GM23338 (cell line): ENCODE measurements around the gene PRMT7. TPM values are rescaled to one million over a fixed set of nuclear protein-coding genes. Genes with fewer than 3 reads are reported as not detected.

Source experiments
- ATAC-seq: fragments of 200-7000 bp; cut with Tn5 transposase; 3 replicates; pipeline ENCODE4 v1.9.1; 2020
- DNase-seq: peaks from one replicate; pipeline ENCODE4 v3.0.0-alpha.2; 2015; ENCODE audit warnings: low spot score
- H2AFZ ChIP-seq: fragments of 200-600 bp; sonication (generic); 2 replicates; pipeline ENCODE4 v1.8.0; 2016; ENCODE audit warnings: antibody characterized with exemption, mild to moderate bottlenecking, moderate library complexity
- H3F3A ChIP-seq: fragments of 200-600 bp; sonication (generic); replicated peaks from 2 replicates; pipeline ENCODE4 v1.8.0; 2017; ENCODE audit warnings: antibody characterized with exemption, mixed run types, low read depth
- H3K27ac ChIP-seq: fragments of 200-600 bp; sonication (generic); 2 replicates; pipeline ENCODE4 v1.6.1; 2016; ENCODE audit warnings: low read depth
- H3K27me3 ChIP-seq: fragments of 200-600 bp; sonication (generic); 2 replicates; pipeline ENCODE4 v1.8.0; 2016; ENCODE audit warnings: mild to moderate bottlenecking, mixed run types, moderate library complexity; ENCODE audit not compliant: insufficient read depth
- H3K36me3 ChIP-seq: fragments of 200-600 bp; sonication (generic); 2 replicates; pipeline ENCODE4 v1.8.0; 2016; ENCODE audit warnings: mild to moderate bottlenecking; ENCODE audit not compliant: insufficient read depth
- H3K4me1 ChIP-seq: fragments of 200-600 bp; sonication (generic); 2 replicates; pipeline ENCODE4 v1.8.0; 2016; ENCODE audit warnings: mild to moderate bottlenecking, moderate library complexity; ENCODE audit not compliant: insufficient read depth
- H3K4me2 ChIP-seq: fragments of 200-600 bp; sonication (generic); 2 replicates; pipeline ENCODE4 v1.7.1; 2017; ENCODE audit warnings: mixed run types
- H3K4me3 ChIP-seq: fragments of 200-600 bp; sonication (generic); 2 replicates; pipeline ENCODE4 v1.6.1; 2016; ENCODE audit warnings: mixed run types
- H3K79me2 ChIP-seq: fragments of 200-600 bp; sonication (generic); replicated peaks from 2 replicates; pipeline ENCODE4 v1.8.0; 2017; ENCODE audit warnings: mild to moderate bottlenecking; ENCODE audit not compliant: insufficient read depth
- H3K9me2 ChIP-seq: fragments of 200-600 bp; sonication (generic); 2 replicates; pipeline ENCODE4 v1.8.0; 2017; ENCODE audit not compliant: insufficient read depth
- H4K20me1 ChIP-seq: fragments of 200-600 bp; sonication (generic); replicated peaks from 2 replicates; pipeline ENCODE4 v1.8.0; 2017; ENCODE audit warnings: mild to moderate bottlenecking; ENCODE audit not compliant: insufficient read depth
- H3K27ac Mint-ChIP-seq: 2 replicates; pipeline ENCODE4 v1.8.0; 2020; ENCODE audit warnings: inconsistent platforms, mild to moderate bottlenecking, moderate library complexity, mixed read lengths
- H3K27me3 Mint-ChIP-seq: 3 replicates; pipeline ENCODE4 v1.8.0; 2022; ENCODE audit warnings: low read depth, mild to moderate bottlenecking, moderate library complexity, mixed read lengths, inconsistent platforms; ENCODE audit not compliant: insufficient read depth, poor library complexity
- H3K36me3 Mint-ChIP-seq: 3 replicates; pipeline ENCODE4 v1.8.0; 2021; ENCODE audit warnings: low read depth, mild to moderate bottlenecking, inconsistent platforms, moderate library complexity, mixed read lengths
- H3K4me1 Mint-ChIP-seq: 3 replicates; pipeline ENCODE4 v1.8.0; 2020; ENCODE audit warnings: mild to moderate bottlenecking, inconsistent platforms, mixed read lengths
- H3K4me3 Mint-ChIP-seq: 3 replicates; pipeline ENCODE4 v1.8.0; 2021; ENCODE audit warnings: moderate library complexity, mild to moderate bottlenecking, inconsistent platforms, mixed read lengths
- H3K9me3 Mint-ChIP-seq: 3 replicates; pipeline ENCODE4 v1.8.0; 2020; ENCODE audit warnings: moderate library complexity, mild to moderate bottlenecking, inconsistent platforms, mixed read lengths
- CREB1 ChIP-seq: fragments of 250-450 bp; sonication (Bioruptor Pico); IDR thresholded peaks from 2 replicates; pipeline ENCODE4 v1.5.0; 2020; ENCODE audit warnings: low read depth, mild to moderate bottlenecking, moderate library complexity
- CTCF ChIP-seq, 2 experiments: fragments of 200-600 bp in 1 of 2; sonication (generic) in 1 of 2; conservative IDR thresholded peaks; 2 replicates each; pipeline versions ENCODE4 v1.5.1 to v1.6.1; 2016 to 2017; ENCODE audit warnings: antibody characterized with exemption in 2 of 2, low read depth in 2 of 2, mild to moderate bottlenecking in 2 of 2, moderate library complexity in 1 of 2
- ETS1 ChIP-seq: IDR thresholded peaks from 2 replicates; pipeline ENCODE4 v1.6.1; 2016; ENCODE audit warnings: antibody characterized with exemption
- EZH2phosphoT487 ChIP-seq: fragments of 200-600 bp; sonication (generic); IDR thresholded peaks from one replicate; pipeline ENCODE4 v1.8.1; 2018; ENCODE audit warnings: antibody characterized with exemption; ENCODE audit not compliant: unreplicated experiment
- JUNB ChIP-seq: IDR thresholded peaks from one replicate; pipeline ENCODE4 v1.6.1; 2016; ENCODE audit warnings: antibody characterized with exemption; ENCODE audit not compliant: unreplicated experiment
- REST ChIP-seq: IDR thresholded peaks from one replicate; pipeline ENCODE4 v1.6.1; 2018; ENCODE audit warnings: antibody characterized with exemption; ENCODE audit not compliant: unreplicated experiment
- ZNF114 ChIP-seq: fragments of 250-450 bp; sonication (Bioruptor Pico); IDR thresholded peaks from 2 replicates; pipeline ENCODE4 v1.5.0; 2020; ENCODE audit warnings: mild to moderate bottlenecking, moderate library complexity
- ZNF462 ChIP-seq: fragments of 250-450 bp; sonication (Bioruptor Pico); IDR thresholded peaks from 2 replicates; pipeline ENCODE4 v1.5.0; 2020; ENCODE audit warnings: mild to moderate bottlenecking, moderate library complexity
- polyA plus RNA-seq: library from polyadenylated mRNA; unstranded; fragments of >200 nt; fragmentation: Nextera tagmentation; extraction: Ambion mirVana; gene quantifications from 2 replicates; pipeline ENCODE4 v1.2.1, GENCODE V29; 2016
- total RNA-seq: library from RNA; depleted of rRNA; stranded (reverse); fragments of >200 nt; shearing (Covaris generic); gene quantifications from 2 replicates; pipeline ENCODE4 v1.2.3, GENCODE V29; 2014

PRMT7 gene
- total and polyA plus RNA-seq, 2 experiments from 2014 or later = 20.2 to 65.3 TPM

- Histone ChIP-seq H3K27me3 (no peaks in the 10 kb centered on the region), H3K27ac (no peak overlapping the region), H3F3A (no peaks in the 10 kb centered on the region), H3K36me3 (no peaks in the 10 kb centered on the region), H3K4me1 (no peaks in the 10 kb centered on the region), H4K20me1 (no peaks in the 10 kb centered on the region; the same call in 1 of the 2 replicates), H3K4me2 (no peak overlapping the region), H3K9me2 (no peaks in the 10 kb centered on the region), H3K4me3 (no peak overlapping the region), H3K79me2 (no peaks in the 10 kb centered on the region), H2AFZ (no peak overlapping the region)
- Mint-ChIP-seq H3K4me3 (no peak overlapping the region), H3K36me3 (peaks cover 5% of the 10 kb centered on the region; the same call in 1 of the 3 replicates), H3K9me3 (no peaks in the 10 kb centered on the region), H3K4me1 (peaks cover 45% of the 10 kb centered on the region), H3K27me3 (peaks cover 12% of the 10 kb centered on the region), H3K27ac (no peak overlapping the region)
- DNase-seq (peak; percentile 74), ATAC-seq (peak; percentile 20)
- TF ChIP-seq CTCF (conservative IDR thresholded peaks at IDR 0.05; ENCODE audit: low read depth in 2 of 2) (peak; percentile 63 to 68), EZH2phosphoT487 (no peak), ZNF114 (CRISPR knock-in tag) (no peak)
Measured at GRCh38 chr16:68364561-68364998, 53.8 kb downstream of the PRMT7 start.

GRCh38 chr16:68365167-68365817 is 54.5 kb downstream of the PRMT7 start:
- H3K27ac Mint-ChIP-seq = peak overlapping the region; percentile 36; the same call in 1 of the 2 replicates
- no peaks in the 10 kb centered on the region for H3K4me1 ChIP-seq
- no peak overlapping the region for H3K4me3 Mint-ChIP-seq
- H3K4me2 ChIP-seq = no peak overlapping the region
- H3K27ac ChIP-seq = no peak overlapping the region
- no peaks in the 10 kb centered on the region for H3K9me3 Mint-ChIP-seq
- ATAC-seq = no peak
- peaks cover 46% of the 10 kb centered on the region for H3K4me1 Mint-ChIP-seq
- H2AFZ ChIP-seq = no peak overlapping the region
- H3K9me2 ChIP-seq = no peaks in the 10 kb centered on the region
- peaks cover 4% of the 10 kb centered on the region; the same call in 1 of the 3 replicates for H3K36me3 Mint-ChIP-seq
- H3K36me3 ChIP-seq = no peaks in the 10 kb centered on the region
- no peaks in the 10 kb centered on the region for H3F3A ChIP-seq
- H3K79me2 ChIP-seq = no peaks in the 10 kb centered on the region
- no peak overlapping the region for H3K4me3 ChIP-seq
- no peaks in the 10 kb centered on the region; the same call in 1 of the 2 replicates for H4K20me1 ChIP-seq
- no peak for DNase-seq
- H3K27me3 ChIP-seq = no peaks in the 10 kb centered on the region
- H3K27me3 Mint-ChIP-seq = peaks cover 12% of the 10 kb centered on the region
- no peak for TF ChIP-seq ZNF114 (CRISPR knock-in tag)
- TF ChIP-seq REST = no peak
- no peak for TF ChIP-seq ZNF462 (CRISPR knock-in tag)
- no peak for TF ChIP-seq ETS1
- TF ChIP-seq CREB1 (CRISPR knock-in tag) = no peak
- no peak for TF ChIP-seq JUNB
